Left forelimb (tissue), 1 donor: ENCODE results near the gene DTL.

Experiments used
- DNase-seq: peaks from one replicate; pipeline ENCODE4 v3.0.0-alpha.2; 2018; ENCODE audit warnings: low spot score

The DTL gene

DNA sequence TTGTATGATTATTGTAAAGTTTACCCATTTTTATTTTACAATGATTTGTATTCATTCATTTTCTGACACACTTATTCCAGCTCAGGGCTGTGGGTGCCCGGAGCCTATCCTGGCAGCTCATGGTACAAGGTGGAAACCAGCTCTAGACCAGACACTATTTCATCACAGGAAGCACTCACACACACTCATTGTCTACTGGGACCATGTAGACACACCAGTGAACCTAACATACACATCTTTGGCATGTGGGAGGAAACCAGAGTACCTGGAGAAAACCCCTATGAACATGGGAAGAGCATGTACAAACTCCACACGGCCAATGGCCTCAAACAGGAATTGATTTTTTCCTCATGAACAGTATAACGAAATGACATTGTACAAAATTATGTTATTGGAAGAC lies 2.4 kb downstream of the DTL start:
- no peak for DNase-seq

- no peak for DNase-seq
Observed at GRCh38 chr1:212039622-212040021, 4.1 kb downstream of the DTL start.

GRCh38 chr1:212040629-212041412 lies 5.3 kb downstream of the DTL start:
- no peak for DNase-seq

GRCh38 chr1:212042436-212042835 lies 6.9 kb downstream of the DTL start:
- DNase-seq, result no peak

- DNase-seq, result no peak
Observed at GRCh38 chr1:212044851-212045250, 9.3 kb downstream of the DTL start.

GRCh38 chr1:212045981-212046380 lies 10.4 kb downstream of the DTL start:
- DNase-seq, result no peak

GRCh38 chr1:212053993-212054392 lies 18.4 kb downstream of the DTL start:
- no peak for DNase-seq

GRCh38 chr1:212055333-212055732 lies 19.8 kb downstream of the DTL start:
- no peak for DNase-seq

DNA sequence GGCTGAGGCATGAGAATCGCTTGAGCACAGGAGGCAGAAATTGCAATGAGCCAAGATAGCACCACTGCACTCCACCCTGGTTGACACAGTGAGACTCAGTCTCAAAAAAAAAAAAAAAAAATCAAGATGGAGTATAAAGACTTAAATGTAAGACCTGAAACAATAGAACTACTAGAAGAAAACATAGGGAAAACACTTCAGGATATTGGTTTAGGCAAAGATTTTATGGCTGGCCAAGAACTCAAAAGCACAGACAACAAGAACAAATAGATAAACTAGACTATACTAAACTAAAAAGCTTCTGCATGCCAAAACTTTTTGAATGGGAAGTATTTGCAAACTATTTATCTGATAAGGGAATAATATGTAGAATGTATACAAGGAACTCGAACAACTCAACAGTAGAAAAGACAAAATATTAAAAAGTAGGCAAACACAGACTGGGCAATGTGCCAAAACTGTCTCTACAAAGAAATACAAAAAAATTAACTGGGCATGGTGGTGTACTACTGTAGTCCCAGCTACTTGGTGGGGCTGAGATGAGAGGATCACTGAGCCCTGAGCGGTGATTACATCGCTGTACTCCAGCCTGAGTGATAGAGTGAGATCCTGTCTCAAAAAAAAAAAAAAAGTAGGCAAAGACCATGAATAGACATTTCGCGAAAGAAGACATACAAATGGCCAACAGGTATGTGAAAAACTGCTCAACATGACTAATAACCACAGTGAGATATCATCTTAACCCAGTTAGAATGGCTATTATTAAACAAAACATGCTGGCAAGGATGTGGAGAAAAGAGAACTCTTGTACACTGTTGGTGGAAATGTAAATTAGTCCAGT lies 25.3 kb downstream of the DTL start:
- no peak for DNase-seq

- no peak for DNase-seq
Observed at GRCh38 chr1:212062832-212063438, 27.4 kb downstream of the DTL start.

DNA sequence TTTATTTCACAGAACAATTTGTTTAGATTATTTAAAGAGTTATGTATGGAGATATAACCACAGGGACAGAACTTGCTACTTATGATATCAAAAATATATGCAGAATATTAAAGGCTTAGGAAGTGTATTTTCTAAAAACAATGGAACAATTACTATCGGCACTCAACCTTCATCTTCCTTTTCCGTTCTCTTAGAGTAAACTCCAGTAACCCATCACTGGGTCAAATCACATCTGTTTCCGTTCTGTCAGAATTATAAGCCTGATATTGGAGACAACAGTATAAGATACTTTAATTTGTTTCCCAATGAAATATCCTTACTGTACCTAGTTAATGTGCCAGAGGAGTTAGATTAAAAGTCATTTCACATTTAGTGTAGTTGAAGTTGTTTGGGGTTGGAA lies 32.2 kb downstream of the DTL start:
- no peak for DNase-seq

DNA sequence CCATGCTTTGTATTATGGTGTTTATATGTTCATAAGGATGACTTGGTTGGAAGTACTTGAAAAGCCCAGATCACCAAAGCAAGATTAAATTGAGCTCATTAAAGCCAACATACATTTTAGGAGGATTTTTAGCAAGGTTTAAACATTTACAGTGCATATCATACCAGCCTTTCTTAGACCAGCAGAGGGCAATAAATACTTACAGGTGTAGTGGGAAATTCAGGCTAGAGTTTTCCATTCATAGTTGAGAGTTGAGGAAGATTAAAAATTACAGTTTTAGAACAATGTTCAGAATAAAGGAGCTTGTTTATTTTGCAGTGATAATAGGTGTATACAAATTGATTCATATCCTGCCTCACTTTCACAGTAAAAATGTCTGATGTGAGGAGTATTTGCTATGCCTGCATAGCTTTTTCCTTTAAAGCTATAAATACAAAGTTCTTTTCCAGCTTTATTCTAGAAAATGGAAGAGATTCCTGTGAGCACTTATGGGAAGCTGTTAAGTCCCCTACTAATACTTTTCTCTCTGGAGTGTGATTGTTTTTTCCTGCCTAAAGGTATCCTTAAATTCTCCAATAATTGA lies 35.3 kb downstream of the DTL start:
- DNase-seq, result no peak

GRCh38 chr1:212072047-212072446 lies 36.5 kb downstream of the DTL start:
- DNase-seq, result no peak

GRCh38 chr1:212073490-212073889 lies 37.9 kb downstream of the DTL start:
- no peak for DNase-seq

DNA sequence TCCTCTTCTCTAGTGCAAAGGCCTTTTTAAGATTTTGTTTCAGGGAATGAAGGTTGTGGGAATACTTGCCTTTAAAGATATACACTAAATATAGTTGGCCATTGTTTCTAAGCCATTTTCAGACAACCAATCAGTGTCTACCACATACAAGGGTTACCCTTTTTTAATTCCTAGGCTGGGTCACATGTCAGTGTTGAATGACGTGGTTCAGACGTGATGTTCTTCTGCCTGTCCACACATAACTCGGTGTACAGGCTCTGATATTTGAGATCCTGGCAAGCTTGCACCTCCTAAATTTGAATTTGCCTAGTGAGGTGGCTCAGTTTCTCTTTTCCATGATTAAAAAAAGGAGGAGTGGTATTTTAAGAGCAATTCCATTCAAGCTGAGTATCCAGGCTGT lies 38.8 kb downstream of the DTL start:
- no peak for DNase-seq

- no peak for DNase-seq
Observed at GRCh38 chr1:212074856-212075255, 39.3 kb downstream of the DTL start.

DNA sequence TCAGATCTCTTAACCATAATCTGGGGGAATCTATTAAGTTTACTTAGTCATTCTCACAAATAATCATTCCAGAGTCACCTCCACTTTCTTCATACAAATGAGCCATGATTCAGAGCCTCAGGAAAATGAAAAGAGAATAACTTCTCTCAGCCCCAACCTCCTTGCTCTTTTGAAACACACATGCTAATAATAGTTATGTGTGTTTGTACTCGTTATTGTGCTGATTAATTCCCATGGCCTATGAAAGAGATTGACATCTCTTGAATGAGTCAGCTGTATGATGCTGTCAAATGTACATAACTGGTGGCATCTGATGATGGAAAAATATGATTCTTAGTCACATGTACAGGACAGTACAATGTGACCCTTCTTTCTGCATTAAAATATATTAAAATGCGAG lies 41.5 kb downstream of the DTL start:
- no peak for DNase-seq

- no peak for DNase-seq
Observed at GRCh38 chr1:212078826-212079225, 43.3 kb downstream of the DTL start.

- no peak for DNase-seq
Observed at GRCh38 chr1:212082765-212083406, 47.3 kb downstream of the DTL start.

DNA sequence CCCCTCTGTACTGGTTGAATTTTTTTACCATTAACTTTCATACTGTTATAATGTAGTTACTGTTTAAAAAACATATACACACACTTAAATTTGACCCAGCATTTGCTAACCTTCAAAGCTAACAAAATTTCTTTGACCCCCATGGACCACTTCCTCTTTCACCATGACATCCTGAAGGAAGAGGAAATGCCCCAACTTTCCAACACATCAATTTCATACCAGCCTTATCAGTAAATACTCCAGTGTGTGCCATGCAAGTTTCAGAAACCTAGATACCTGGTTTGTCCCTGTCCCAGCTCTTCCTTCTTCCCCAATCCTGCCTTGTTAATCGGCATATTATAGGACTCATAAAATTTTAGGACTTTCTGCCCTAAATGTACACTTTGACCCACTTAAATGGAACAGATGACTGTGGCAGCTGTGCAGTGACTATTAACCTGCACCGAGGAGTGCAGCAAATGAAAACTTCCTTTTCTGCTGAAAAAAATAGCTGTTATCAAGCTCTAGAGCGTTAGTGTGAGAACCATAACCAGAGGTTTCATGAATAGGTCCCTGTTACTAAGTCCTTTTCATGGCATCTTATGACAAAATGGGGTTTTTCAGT lies 54.1 kb downstream of the DTL start:
- DNase-seq, result no peak

DNA sequence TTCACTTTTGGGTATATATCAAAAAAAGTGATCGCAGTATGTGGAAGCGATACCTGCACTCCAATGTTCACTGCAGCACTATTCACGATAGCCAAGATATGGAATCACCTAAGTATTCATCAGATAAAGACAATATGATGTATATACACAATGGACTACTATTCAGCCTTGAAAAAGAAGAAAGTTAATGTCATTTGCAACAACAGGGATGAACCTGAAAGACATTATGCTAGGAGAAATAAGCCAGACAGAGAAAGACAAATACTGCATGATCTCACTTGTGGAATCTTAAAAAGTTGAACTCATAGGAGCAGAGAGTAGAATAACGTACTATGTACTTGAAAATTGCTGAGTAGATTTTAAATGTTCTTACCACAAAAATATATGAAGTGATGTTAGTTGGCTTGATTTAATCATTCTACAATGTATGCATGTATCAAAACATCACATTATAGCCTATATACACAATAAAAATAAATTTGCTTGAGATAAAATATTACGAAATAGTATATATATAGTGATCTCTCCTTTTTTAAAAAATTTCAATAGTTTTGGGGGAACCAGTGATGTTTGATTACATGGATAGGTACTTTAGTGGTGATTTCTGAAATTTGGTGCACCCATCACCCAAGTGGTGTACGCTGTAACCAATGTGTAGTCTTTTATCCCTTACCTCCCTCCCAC lies 56.0 kb downstream of the DTL start:
- DNase-seq, result no peak
